ENCODE measurements around the gene NLGN1.

NLGN1 gene

GRCh38 chr3:174126990-174127758 is 729.6 kb downstream of the NLGN1 start:
- Histone ChIP-seq H3K27ac (ENCODE audit: low read depth, low read length) (no peak overlapping the region), H3K79me2 (ENCODE audit: control insufficient read depth, insufficient read depth, low read length, poor library complexity) (no peaks in the 10 kb centered on the region)
- whole genome bisulfite sequencing (ENCODE audit: extremely low coverage, insufficient coverage, insufficient read length): no CpG with 5 or more reads among the region's 4 CpGs

GRCh38 chr3:174132006-174132405 is 734.5 kb downstream of the NLGN1 start:
- Histone ChIP-seq H4K91ac (ENCODE audit: low read depth, low read length) (no peak overlapping the region), H3K27ac (ENCODE audit: low read depth, low read length) (no peak overlapping the region), H2BK120ac (ENCODE audit: insufficient read depth, low read length, poor library complexity) (no peak overlapping the region), H2BK12ac (ENCODE audit: low read length) (no peak overlapping the region), H2AFZ (ENCODE audit: insufficient read depth, low read length, poor library complexity) (no peak overlapping the region), H3K14ac (ENCODE audit: low read length) (no peak overlapping the region), H2BK5ac (ENCODE audit: low read depth, low read length, poor library complexity) (no peak overlapping the region), H3K4me1 (ENCODE audit: control insufficient read depth in 1 of 2, insufficient read depth in 2 of 2, low read length in 2 of 2) (no peaks in the 10 kb centered on the region), H3K9me3 (ENCODE audit: insufficient read depth, low read depth, low read length) (no peaks in the 10 kb centered on the region), H3K4ac (ENCODE audit: low read depth, low read length) (no peak overlapping the region), H3K4me3 (ENCODE audit: low read depth, low read length) (no peak overlapping the region), H3K18ac (ENCODE audit: low read length) (no peak overlapping the region), H3K9ac (ENCODE audit: low read length) (no peak overlapping the region), H2AK5ac (ENCODE audit: low read length) (no peak overlapping the region), H3K4me2 (ENCODE audit: low read length) (no peak overlapping the region), H4K12ac (ENCODE audit: low read depth, low read length) (no peak overlapping the region), H3K36me3 (ENCODE audit: control insufficient read depth in 1 of 2, insufficient read depth in 2 of 2, low read length in 2 of 2) (no peaks in the 10 kb centered on the region), H3K79me2 (ENCODE audit: control insufficient read depth, insufficient read depth, low read length, poor library complexity) (no peaks in the 10 kb centered on the region), H4K8ac (ENCODE audit: low read depth, low read length) (no peak overlapping the region), H3K79me1 (ENCODE audit: low read length) (no peaks in the 10 kb centered on the region), H3K27me3 (ENCODE audit: insufficient read depth, low read length) (no peaks in the 10 kb centered on the region), H3K23ac (ENCODE audit: low read length) (no peak overlapping the region)
- no CpG with 5 or more reads among the region's 1 CpG for WGBS (ENCODE audit: extremely low coverage, insufficient coverage, insufficient read length)
- DNase-seq: no peak

More at GRCh38 chr3:174126990-174127758, 729.6 kb downstream of the NLGN1 start:
- Histone ChIP-seq H2AK5ac (ENCODE audit: low read length) (no peak overlapping the region), H3K4me3 (ENCODE audit: low read depth, low read length) (no peak overlapping the region), H2AFZ (ENCODE audit: insufficient read depth, low read length, poor library complexity) (no peak overlapping the region), H3K27me3 (ENCODE audit: insufficient read depth, low read length) (no peaks in the 10 kb centered on the region), H3K23ac (ENCODE audit: low read length) (no peak overlapping the region), H2BK5ac (ENCODE audit: low read depth, low read length, poor library complexity) (no peak overlapping the region), H3K14ac (ENCODE audit: low read length) (no peak overlapping the region), H3K9ac (ENCODE audit: low read length) (no peak overlapping the region), H2BK120ac (ENCODE audit: insufficient read depth, low read length, poor library complexity) (no peak overlapping the region), H3K4me1 (ENCODE audit: control insufficient read depth in 1 of 2, insufficient read depth in 2 of 2, low read length in 2 of 2) (no peaks in the 10 kb centered on the region), H3K18ac (ENCODE audit: low read length) (no peak overlapping the region), H4K12ac (ENCODE audit: low read depth, low read length) (no peak overlapping the region), H3K36me3 (ENCODE audit: control insufficient read depth in 1 of 2, insufficient read depth in 2 of 2, low read length in 2 of 2) (no peaks in the 10 kb centered on the region), H4K91ac (ENCODE audit: low read depth, low read length) (no peak overlapping the region), H3K79me1 (ENCODE audit: low read length) (no peaks in the 10 kb centered on the region), H3K4me2 (ENCODE audit: low read length) (peak overlapping the region; percentile 47), H3K9me3 (ENCODE audit: insufficient read depth, low read depth, low read length) (no peaks in the 10 kb centered on the region), H3K4ac (ENCODE audit: low read depth, low read length) (no peak overlapping the region), H4K8ac (ENCODE audit: low read depth, low read length) (no peak overlapping the region), H2BK12ac (ENCODE audit: low read length) (no peak overlapping the region)
- DNase-seq: peak; percentile 45 to 92

- no peaks in the 10 kb centered on the region for H3K36me3 ChIP-seq (ENCODE audit: control insufficient read depth in 1 of 2, insufficient read depth in 2 of 2, low read length in 2 of 2)
- H4K8ac ChIP-seq (ENCODE audit: low read depth, low read length): no peak overlapping the region
- no peak for DNase-seq
- H3K4me3 ChIP-seq (ENCODE audit: low read depth, low read length): no peak overlapping the region
- no peak overlapping the region for H3K18ac ChIP-seq (ENCODE audit: low read length)
- no peak overlapping the region for H2AFZ ChIP-seq (ENCODE audit: insufficient read depth, low read length, poor library complexity)
- H2AK5ac ChIP-seq (ENCODE audit: low read length): no peak overlapping the region
- no peak overlapping the region for H2BK120ac ChIP-seq (ENCODE audit: insufficient read depth, low read length, poor library complexity)
- H2BK12ac ChIP-seq (ENCODE audit: low read length): no peak overlapping the region
- H3K9me3 ChIP-seq (ENCODE audit: insufficient read depth, low read depth, low read length): no peaks in the 10 kb centered on the region
- no peaks in the 10 kb centered on the region for H3K79me2 ChIP-seq (ENCODE audit: control insufficient read depth, insufficient read depth, low read length, poor library complexity)
- H3K4ac ChIP-seq (ENCODE audit: low read depth, low read length): no peak overlapping the region
- H2BK5ac ChIP-seq (ENCODE audit: low read depth, low read length, poor library complexity): no peak overlapping the region
- H4K91ac ChIP-seq (ENCODE audit: low read depth, low read length): no peak overlapping the region
- H3K23ac ChIP-seq (ENCODE audit: low read length): no peak overlapping the region
- H3K4me1 ChIP-seq (ENCODE audit: control insufficient read depth in 1 of 2, insufficient read depth in 2 of 2, low read length in 2 of 2): no peaks in the 10 kb centered on the region
- no peaks in the 10 kb centered on the region for H3K79me1 ChIP-seq (ENCODE audit: low read length)
- no peak overlapping the region for H3K14ac ChIP-seq (ENCODE audit: low read length)
- H4K12ac ChIP-seq (ENCODE audit: low read depth, low read length): no peak overlapping the region
- H3K27ac ChIP-seq (ENCODE audit: low read depth, low read length): no peak overlapping the region
- H3K27me3 ChIP-seq (ENCODE audit: insufficient read depth, low read length): no peaks in the 10 kb centered on the region
- WGBS (ENCODE audit: extremely low coverage, insufficient coverage, insufficient read length): no CpG with 5 or more reads among the region's 5 CpGs
- no peak overlapping the region for H3K4me2 ChIP-seq (ENCODE audit: low read length)
- no peak overlapping the region for H3K9ac ChIP-seq (ENCODE audit: low read length)
These were observed 735.0 kb downstream of the NLGN1 start for GRCh38 chr3:174132421-174133042.

GRCh38 chr3:174146008-174146407 is 748.5 kb downstream of the NLGN1 start:
- Histone ChIP-seq H4K12ac (ENCODE audit: low read depth, low read length) (no peak overlapping the region), H3K27me3 (ENCODE audit: insufficient read depth, low read length) (no peaks in the 10 kb centered on the region), H3K4me1 (ENCODE audit: control insufficient read depth in 1 of 2, insufficient read depth in 2 of 2, low read length in 2 of 2) (no peaks in the 10 kb centered on the region), H2BK12ac (ENCODE audit: low read length) (no peak overlapping the region), H3K9me3 (ENCODE audit: insufficient read depth, low read depth, low read length) (no peaks in the 10 kb centered on the region), H3K18ac (ENCODE audit: low read length) (no peak overlapping the region), H4K8ac (ENCODE audit: low read depth, low read length) (no peak overlapping the region), H3K4me3 (ENCODE audit: low read depth, low read length) (no peak overlapping the region), H2BK5ac (ENCODE audit: low read depth, low read length, poor library complexity) (no peak overlapping the region), H3K23ac (ENCODE audit: low read length) (no peak overlapping the region), H3K36me3 (ENCODE audit: control insufficient read depth in 1 of 2, insufficient read depth in 2 of 2, low read length in 2 of 2) (no peaks in the 10 kb centered on the region), H3K14ac (ENCODE audit: low read length) (no peak overlapping the region), H3K9ac (ENCODE audit: low read length) (no peak overlapping the region), H3K79me2 (ENCODE audit: control insufficient read depth, insufficient read depth, low read length, poor library complexity) (no peaks in the 10 kb centered on the region), H3K27ac (ENCODE audit: low read depth, low read length) (no peak overlapping the region), H2AK5ac (ENCODE audit: low read length) (no peak overlapping the region), H3K4ac (ENCODE audit: low read depth, low read length) (no peak overlapping the region), H4K91ac (ENCODE audit: low read depth, low read length) (no peak overlapping the region), H3K79me1 (ENCODE audit: low read length) (no peaks in the 10 kb centered on the region), H3K4me2 (ENCODE audit: low read length) (no peak overlapping the region), H2AFZ (ENCODE audit: insufficient read depth, low read length, poor library complexity) (no peak overlapping the region), H2BK120ac (ENCODE audit: insufficient read depth, low read length, poor library complexity) (no peak overlapping the region)
- no CpG with 5 or more reads among the region's 1 CpG for WGBS (ENCODE audit: extremely low coverage, insufficient coverage, insufficient read length)
- no peak for DNase-seq
